Measurements from ENCODE around the gene IFNK. TPM values are rescaled to one million over a fixed set of nuclear protein-coding genes. Genes with fewer than 3 reads are reported as not detected.

The IFNK gene
- total RNA-seq, 1 donor from 2014 or later, result not detected

DNA sequence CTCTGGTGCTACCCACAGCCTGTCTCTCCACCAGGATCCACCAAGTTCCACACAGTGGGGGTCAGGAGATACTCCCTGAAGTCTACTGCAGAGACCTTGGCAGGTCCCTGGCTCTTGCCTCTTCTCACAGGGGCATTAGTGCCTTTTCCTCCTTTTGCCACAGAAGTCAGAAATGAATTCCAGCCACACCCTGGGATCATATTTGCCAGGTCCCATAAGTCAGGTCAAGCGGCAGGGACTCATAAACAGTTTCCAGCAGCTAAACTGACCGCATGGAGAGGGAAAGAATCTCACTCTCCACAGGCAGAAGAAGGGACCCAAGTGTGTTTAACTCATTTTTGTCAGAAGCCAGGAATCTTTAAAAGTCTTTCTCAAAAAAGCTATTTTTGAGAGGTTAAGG is 13.3 kb upstream of the IFNK start:
- Mint-ChIP-seq H3K27me3 (ENCODE audit: low read depth, unreplicated experiment) (no peaks in the 10 kb centered on the region), H3K9me3 (ENCODE audit: unreplicated experiment) (no peaks in the 10 kb centered on the region), H3K4me3 (ENCODE audit: unreplicated experiment) (no peak overlapping the region), H3K4me1 (ENCODE audit: low read depth, unreplicated experiment) (peaks cover 3% of the 10 kb centered on the region), H3K27ac (ENCODE audit: unreplicated experiment) (no peak overlapping the region), H3K36me3 (ENCODE audit: low read depth, unreplicated experiment) (no peaks in the 10 kb centered on the region)
- no peaks in the 10 kb centered on the region for H3K36me3 ChIP-seq (ENCODE audit: insufficient read depth, low read length)
- H3K4me3 ChIP-seq (ENCODE audit: insufficient read depth, low read depth, low read length), result no peak overlapping the region
- FAIRE-seq (no peak), DNase-seq (ENCODE audit: low read depth) (no peak)
- no peak overlapping the region for H3K27ac ChIP-seq (ENCODE audit: low read depth, low read length)
- no peaks in the 10 kb centered on the region for H3K79me2 ChIP-seq (ENCODE audit: insufficient read depth, low read length)
- H3K27me3 ChIP-seq (ENCODE audit: insufficient read depth, low read length), result no peaks in the 10 kb centered on the region
- TF ChIP-seq, protein P1, sequence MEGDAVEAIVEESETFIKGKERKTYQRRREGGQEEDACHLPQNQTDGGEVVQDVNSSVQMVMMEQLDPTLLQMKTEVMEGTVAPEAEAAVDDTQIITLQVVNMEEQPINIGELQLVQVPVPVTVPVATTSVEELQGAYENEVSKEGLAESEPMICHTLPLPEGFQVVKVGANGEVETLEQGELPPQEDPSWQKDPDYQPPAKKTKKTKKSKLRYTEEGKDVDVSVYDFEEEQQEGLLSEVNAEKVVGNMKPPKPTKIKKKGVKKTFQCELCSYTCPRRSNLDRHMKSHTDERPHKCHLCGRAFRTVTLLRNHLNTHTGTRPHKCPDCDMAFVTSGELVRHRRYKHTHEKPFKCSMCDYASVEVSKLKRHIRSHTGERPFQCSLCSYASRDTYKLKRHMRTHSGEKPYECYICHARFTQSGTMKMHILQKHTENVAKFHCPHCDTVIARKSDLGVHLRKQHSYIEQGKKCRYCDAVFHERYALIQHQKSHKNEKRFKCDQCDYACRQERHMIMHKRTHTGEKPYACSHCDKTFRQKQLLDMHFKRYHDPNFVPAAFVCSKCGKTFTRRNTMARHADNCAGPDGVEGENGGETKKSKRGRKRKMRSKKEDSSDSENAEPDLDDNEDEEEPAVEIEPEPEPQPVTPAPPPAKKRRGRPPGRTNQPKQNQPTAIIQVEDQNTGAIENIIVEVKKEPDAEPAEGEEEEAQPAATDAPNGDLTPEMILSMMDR (IDR thresholded peaks at IDR 0.05; ENCODE audit: insufficient read depth, low read depth, low read length), result no peak
- TF ChIP-seq EZH2 (IDR thresholded peaks at IDR 0.05; ENCODE audit: insufficient read depth, low read length), result no peak
- H3K9ac ChIP-seq (ENCODE audit: low read length), result no peak overlapping the region
- H3K4me1 ChIP-seq (ENCODE audit: insufficient read depth, low read length), result peaks cover 2% of the 10 kb centered on the region
- no peaks in the 10 kb centered on the region for H4K20me1 ChIP-seq (ENCODE audit: insufficient read depth, low read length)
- no peak overlapping the region for H2AFZ ChIP-seq (ENCODE audit: low read depth, low read length)
- no peaks in the 10 kb centered on the region for H3K9me3 ChIP-seq (ENCODE audit: insufficient read depth, low read depth, low read length)
- no peak overlapping the region for H3K4me2 ChIP-seq (ENCODE audit: low read length)

DNA sequence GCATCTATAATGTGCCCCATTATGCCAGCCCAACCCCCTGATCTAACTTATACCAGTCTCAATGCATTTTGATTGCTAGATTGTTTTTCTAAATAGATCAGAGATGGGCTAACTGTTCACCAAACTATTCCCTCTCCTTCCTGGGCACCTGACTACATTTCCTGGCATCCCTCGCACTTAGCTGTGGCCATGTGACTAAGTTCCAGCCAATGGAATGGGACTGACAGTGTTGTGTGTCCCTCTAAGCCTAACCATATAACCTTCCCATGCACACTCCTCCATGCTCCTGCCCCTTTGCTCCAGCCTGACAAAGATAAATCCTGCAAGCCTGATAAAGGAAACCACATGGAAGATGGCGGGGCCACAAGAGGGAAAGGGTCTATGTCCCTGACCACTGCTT is 12.3 kb upstream of the IFNK start:
- Histone ChIP-seq H3K9ac (ENCODE audit: low read length) (no peak overlapping the region), H3K79me2 (ENCODE audit: insufficient read depth, low read length) (no peaks in the 10 kb centered on the region), H3K4me1 (ENCODE audit: insufficient read depth, low read length) (no peaks in the 10 kb centered on the region), H3K4me2 (ENCODE audit: low read length) (no peak overlapping the region), H3K4me3 (ENCODE audit: insufficient read depth, low read depth, low read length) (no peak overlapping the region), H3K9me3 (ENCODE audit: insufficient read depth, low read depth, low read length) (no peaks in the 10 kb centered on the region), H4K20me1 (ENCODE audit: insufficient read depth, low read length) (no peaks in the 10 kb centered on the region), H3K27ac (ENCODE audit: low read depth, low read length) (no peak overlapping the region), H3K27me3 (ENCODE audit: insufficient read depth, low read length) (no peaks in the 10 kb centered on the region), H3K36me3 (ENCODE audit: insufficient read depth, low read length) (no peaks in the 10 kb centered on the region), H2AFZ (ENCODE audit: low read depth, low read length) (no peak overlapping the region)
- H3K4me3 Mint-ChIP-seq (ENCODE audit: unreplicated experiment), result no peak overlapping the region
- TF ChIP-seq, protein P1 (IDR thresholded peaks at IDR 0.05; ENCODE audit: insufficient read depth, low read depth, low read length), result no peak
- no peak for TF ChIP-seq EZH2 (IDR thresholded peaks at IDR 0.05; ENCODE audit: insufficient read depth, low read length)
- FAIRE-seq (no peak), DNase-seq (ENCODE audit: low read depth) (no peak)
- no peaks in the 10 kb centered on the region for H3K9me3 Mint-ChIP-seq (ENCODE audit: unreplicated experiment)
- H3K36me3 Mint-ChIP-seq (ENCODE audit: low read depth, unreplicated experiment), result no peaks in the 10 kb centered on the region
- H3K27ac Mint-ChIP-seq (ENCODE audit: unreplicated experiment), result no peak overlapping the region
- no peaks in the 10 kb centered on the region for H3K27me3 Mint-ChIP-seq (ENCODE audit: low read depth, unreplicated experiment)
- H3K4me1 Mint-ChIP-seq (ENCODE audit: low read depth, unreplicated experiment), result no peaks in the 10 kb centered on the region

DNA sequence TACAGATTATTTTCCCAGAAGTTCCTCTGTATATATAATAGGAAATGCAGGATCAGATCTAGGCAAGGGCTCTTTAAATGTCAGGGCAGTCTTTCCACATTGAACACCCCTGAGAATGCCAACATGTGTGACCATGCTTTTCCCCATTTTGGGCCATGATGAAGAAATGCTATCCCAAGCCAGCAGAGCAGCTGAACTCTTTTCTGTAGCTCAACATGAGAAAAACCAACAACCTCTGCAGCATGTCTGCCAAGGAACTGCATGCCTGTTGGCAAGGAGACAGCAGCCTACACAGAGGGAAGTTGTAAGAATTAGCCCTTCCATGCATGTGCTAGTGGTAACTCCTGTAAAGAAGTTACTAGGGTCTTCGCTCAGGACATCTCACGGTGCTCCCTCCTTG is 9.5 kb upstream of the IFNK start:
- Mint-ChIP-seq H3K36me3 (ENCODE audit: low read depth, unreplicated experiment) (no peaks in the 10 kb centered on the region), H3K4me3 (ENCODE audit: unreplicated experiment) (no peak overlapping the region), H3K9me3 (ENCODE audit: unreplicated experiment) (no peaks in the 10 kb centered on the region), H3K4me1 (ENCODE audit: low read depth, unreplicated experiment) (peaks cover 6% of the 10 kb centered on the region), H3K27me3 (ENCODE audit: low read depth, unreplicated experiment) (no peaks in the 10 kb centered on the region), H3K27ac (ENCODE audit: unreplicated experiment) (no peak overlapping the region)
- Histone ChIP-seq H3K9ac (ENCODE audit: low read length) (no peak overlapping the region), H3K36me3 (ENCODE audit: insufficient read depth, low read length) (no peaks in the 10 kb centered on the region), H3K4me3 (ENCODE audit: insufficient read depth, low read depth, low read length) (no peak overlapping the region), H3K27me3 (ENCODE audit: insufficient read depth, low read length) (no peaks in the 10 kb centered on the region), H3K4me1 (ENCODE audit: insufficient read depth, low read length) (no peaks in the 10 kb centered on the region), H3K27ac (ENCODE audit: low read depth, low read length) (no peak overlapping the region), H3K79me2 (ENCODE audit: insufficient read depth, low read length) (no peaks in the 10 kb centered on the region), H3K4me2 (ENCODE audit: low read length) (no peak overlapping the region), H4K20me1 (ENCODE audit: insufficient read depth, low read length) (no peaks in the 10 kb centered on the region), H3K9me3 (ENCODE audit: insufficient read depth, low read depth, low read length) (no peaks in the 10 kb centered on the region), H2AFZ (ENCODE audit: low read depth, low read length) (no peak overlapping the region)
- no peak for DNase-seq (ENCODE audit: low read depth)
- no peak for TF ChIP-seq EZH2 (IDR thresholded peaks at IDR 0.05; ENCODE audit: insufficient read depth, low read length)
- TF ChIP-seq, protein P1 (IDR thresholded peaks at IDR 0.05; ENCODE audit: insufficient read depth, low read depth, low read length), result no peak
- no peak for FAIRE-seq

All from astrocyte (in vitro differentiated cells and primary cell).